Measurements from ENCODE around the gene ANKRD45.
"Not testable (repeated sequence)": the region's sequence is repeated elsewhere in the genome, so short reads cannot be mapped to it uniquely, and the experiment has no call there.

The ANKRD45 gene

DNA sequence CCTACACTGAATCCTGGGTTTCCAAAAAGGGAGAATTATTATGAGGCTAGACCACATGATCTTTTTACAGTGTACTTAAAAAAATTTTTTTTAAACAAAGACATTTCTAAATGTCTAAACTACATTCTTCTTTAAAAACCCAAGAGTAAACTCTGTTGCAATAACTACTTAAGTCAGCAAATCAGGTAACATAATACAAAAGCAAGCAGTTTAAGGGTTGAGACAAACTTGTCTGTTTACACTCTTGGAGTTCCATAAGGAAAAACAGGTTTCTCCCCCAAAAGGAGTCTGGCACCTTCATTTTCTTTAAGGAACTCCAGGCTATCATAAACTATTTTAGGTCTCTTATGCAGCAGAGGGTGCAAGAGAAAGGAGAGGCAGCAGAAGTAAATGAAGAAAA lies 12.5 kb upstream of the ANKRD45 start:
- Histone ChIP-seq H3K9ac (ENCODE audit: low read length) (no peak overlapping the region), H3K4me1 (ENCODE audit: control insufficient read depth, insufficient read depth, low read length) (no peaks in the 10 kb centered on the region), H3K4me3 (ENCODE audit: low read length) (no peak overlapping the region), H3K27me3 (ENCODE audit: control insufficient read depth, insufficient read depth, low read length) (no peaks in the 10 kb centered on the region), H3K36me3 (ENCODE audit: control insufficient read depth, insufficient read depth, low read length) (no peaks in the 10 kb centered on the region), H3K27ac (ENCODE audit: low read depth, low read length) (no peak overlapping the region)

DNA sequence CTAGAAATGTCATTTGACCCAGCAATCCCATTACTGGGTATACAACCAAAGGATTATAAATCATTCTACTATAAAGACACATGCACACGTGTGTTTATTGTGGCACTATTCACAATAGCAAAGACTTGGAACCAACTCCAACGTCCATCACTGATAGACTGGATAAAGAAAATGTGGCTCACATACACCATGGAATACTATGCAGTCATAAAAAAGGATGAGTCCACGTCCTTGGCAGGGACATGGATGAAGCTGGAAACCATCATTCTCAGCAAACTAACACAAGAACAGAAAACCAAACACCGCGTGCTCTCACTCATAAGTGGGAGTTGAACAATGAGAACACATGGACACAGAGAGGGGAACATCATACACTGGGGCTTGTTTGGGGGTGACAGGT lies 10.5 kb upstream of the ANKRD45 start:
- H3K36me3 ChIP-seq (ENCODE audit: control insufficient read depth, insufficient read depth, low read length); H3K27ac ChIP-seq (ENCODE audit: low read depth, low read length); H3K4me1 ChIP-seq (ENCODE audit: control insufficient read depth, insufficient read depth, low read length); H3K9ac ChIP-seq (ENCODE audit: low read length); H3K4me3 ChIP-seq (ENCODE audit: low read length); H3K27me3 ChIP-seq (ENCODE audit: control insufficient read depth, insufficient read depth, low read length): not testable (repeated sequence)

DNA sequence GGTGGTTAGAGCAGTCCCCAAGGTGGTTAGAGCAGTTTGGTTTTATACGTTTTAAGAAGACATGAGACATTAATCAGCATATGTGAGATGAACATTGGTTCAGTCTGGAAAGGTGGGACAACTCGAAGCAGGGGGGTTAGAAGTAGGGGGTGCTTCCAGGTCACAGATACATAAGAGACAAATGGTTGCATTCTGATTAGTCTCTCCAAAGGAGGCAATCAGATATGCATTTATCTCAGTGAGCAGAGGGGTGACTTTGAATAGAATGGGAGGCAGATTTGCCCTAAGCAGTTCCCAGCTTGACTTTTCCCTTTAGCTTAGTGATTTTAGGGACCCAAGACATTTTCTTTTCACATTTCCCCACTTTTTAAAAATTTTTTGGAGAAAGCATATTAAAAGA lies 4.8 kb upstream of the ANKRD45 start:
- not testable (repeated sequence) for H3K4me3 ChIP-seq (ENCODE audit: low read length); H3K27ac ChIP-seq (ENCODE audit: low read depth, low read length); H3K36me3 ChIP-seq (ENCODE audit: control insufficient read depth, insufficient read depth, low read length); H3K4me1 ChIP-seq (ENCODE audit: control insufficient read depth, insufficient read depth, low read length); H3K9ac ChIP-seq (ENCODE audit: low read length); H3K27me3 ChIP-seq (ENCODE audit: control insufficient read depth, insufficient read depth, low read length)

DNA sequence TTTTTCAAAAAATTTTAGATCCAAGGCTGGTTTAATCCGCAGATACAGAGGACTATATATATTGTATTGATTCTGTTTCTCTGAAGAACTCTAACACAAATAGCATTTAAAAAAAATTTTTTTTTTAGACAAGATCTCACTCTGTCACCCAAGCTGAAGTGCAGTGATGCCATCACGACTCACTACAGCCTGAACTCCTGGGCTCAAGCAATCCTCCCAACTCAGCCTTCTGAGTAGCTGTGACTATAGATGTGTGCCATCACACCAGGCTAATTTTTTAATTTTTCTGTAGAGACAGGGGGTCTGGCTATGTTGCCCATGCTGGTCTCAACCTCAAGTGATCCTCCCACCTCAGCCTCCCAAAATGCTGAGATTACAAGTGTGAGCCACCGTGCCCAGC lies 3.0 kb downstream of the ANKRD45 start:
- H3K36me3 ChIP-seq (ENCODE audit: control insufficient read depth, insufficient read depth, low read length), result no peaks in the 10 kb centered on the region
- H3K27me3 ChIP-seq (ENCODE audit: control insufficient read depth, insufficient read depth, low read length), result peaks cover 5% of the 10 kb centered on the region
- H3K27ac ChIP-seq (ENCODE audit: low read depth, low read length), result no peak overlapping the region
- no peaks in the 10 kb centered on the region for H3K4me1 ChIP-seq (ENCODE audit: control insufficient read depth, insufficient read depth, low read length)
- no peak overlapping the region for H3K9ac ChIP-seq (ENCODE audit: low read length)
- H3K4me3 ChIP-seq (ENCODE audit: low read length), result no peak overlapping the region

DNA sequence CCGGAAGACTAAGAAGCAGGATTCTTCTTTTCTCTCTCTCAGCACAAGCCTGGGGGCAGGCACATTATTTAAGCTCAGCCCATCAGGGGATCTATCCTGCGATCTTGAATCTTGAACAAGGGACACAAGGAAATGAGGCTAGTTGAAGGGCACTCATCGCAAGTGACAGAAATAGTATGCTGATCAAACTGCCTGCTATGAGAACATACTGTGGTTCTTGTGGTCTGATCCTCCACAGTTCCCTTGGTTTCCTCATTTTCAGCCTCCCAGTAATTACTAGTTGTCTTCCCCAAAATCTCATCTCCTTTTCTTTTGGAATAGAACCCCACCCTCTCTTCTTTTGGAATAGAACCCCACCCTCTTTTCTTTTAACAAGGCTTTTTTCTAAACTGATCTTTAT lies 6.5 kb downstream of the ANKRD45 start:
- H3K4me3 ChIP-seq (ENCODE audit: low read length), result no peak overlapping the region
- H3K9ac ChIP-seq (ENCODE audit: low read length), result no peak overlapping the region
- no peaks in the 10 kb centered on the region for H3K4me1 ChIP-seq (ENCODE audit: control insufficient read depth, insufficient read depth, low read length)
- no peaks in the 10 kb centered on the region for H3K27me3 ChIP-seq (ENCODE audit: control insufficient read depth, insufficient read depth, low read length)
- H3K36me3 ChIP-seq (ENCODE audit: control insufficient read depth, insufficient read depth, low read length), result no peaks in the 10 kb centered on the region
- no peak overlapping the region for H3K27ac ChIP-seq (ENCODE audit: low read depth, low read length)

DNA sequence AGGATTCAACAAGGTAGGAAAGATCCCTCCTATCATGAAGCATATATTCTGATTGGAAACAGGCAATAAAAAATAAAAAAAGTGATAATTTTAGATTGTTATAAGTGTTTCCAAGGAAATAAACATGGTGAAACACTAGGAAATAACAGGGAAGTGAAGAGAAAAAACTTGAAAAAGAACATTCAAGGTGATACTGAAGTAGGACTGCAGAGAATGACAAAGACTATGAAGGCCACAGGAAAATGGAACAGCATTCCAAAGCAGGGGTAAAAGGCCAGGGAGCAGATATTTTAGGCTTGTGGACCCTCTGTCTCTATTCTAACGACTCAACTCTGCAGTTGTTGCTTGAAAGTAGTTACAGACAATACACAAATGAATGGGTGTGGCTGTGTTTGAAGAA lies 7.9 kb downstream of the ANKRD45 start:
- no peaks in the 10 kb centered on the region for H3K36me3 ChIP-seq (ENCODE audit: control insufficient read depth, insufficient read depth, low read length)
- no peak overlapping the region for H3K27ac ChIP-seq (ENCODE audit: low read depth, low read length)
- H3K4me3 ChIP-seq (ENCODE audit: low read length), result no peak overlapping the region
- H3K9ac ChIP-seq (ENCODE audit: low read length), result no peak overlapping the region
- H3K4me1 ChIP-seq (ENCODE audit: control insufficient read depth, insufficient read depth, low read length), result no peaks in the 10 kb centered on the region
- H3K27me3 ChIP-seq (ENCODE audit: control insufficient read depth, insufficient read depth, low read length), result no peaks in the 10 kb centered on the region

DNA sequence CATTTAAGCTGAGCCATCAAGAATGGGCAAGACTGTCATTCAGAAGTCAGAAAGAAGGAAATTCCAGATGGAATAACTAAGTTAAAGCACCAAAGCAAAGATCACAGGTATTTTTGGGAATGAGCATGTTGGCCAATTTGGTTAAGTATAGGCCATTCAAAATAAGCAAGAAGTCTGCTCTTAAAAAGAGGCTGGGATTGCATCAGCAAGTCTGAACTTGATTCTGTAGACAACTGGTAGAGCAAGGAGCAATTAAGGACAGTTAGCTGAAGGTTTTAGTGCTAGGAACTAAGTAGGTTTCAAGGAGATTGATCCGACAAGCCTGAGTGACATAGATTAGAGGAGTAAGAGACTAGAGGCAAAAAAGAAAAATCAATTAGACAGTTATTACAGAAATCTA lies 8.4 kb downstream of the ANKRD45 start:
- Histone ChIP-seq H3K36me3 (ENCODE audit: control insufficient read depth, insufficient read depth, low read length) (no peaks in the 10 kb centered on the region), H3K27ac (ENCODE audit: low read depth, low read length) (no peak overlapping the region), H3K9ac (ENCODE audit: low read length) (no peak overlapping the region), H3K4me3 (ENCODE audit: low read length) (no peak overlapping the region), H3K27me3 (ENCODE audit: control insufficient read depth, insufficient read depth, low read length) (no peaks in the 10 kb centered on the region), H3K4me1 (ENCODE audit: control insufficient read depth, insufficient read depth, low read length) (no peaks in the 10 kb centered on the region)

DNA sequence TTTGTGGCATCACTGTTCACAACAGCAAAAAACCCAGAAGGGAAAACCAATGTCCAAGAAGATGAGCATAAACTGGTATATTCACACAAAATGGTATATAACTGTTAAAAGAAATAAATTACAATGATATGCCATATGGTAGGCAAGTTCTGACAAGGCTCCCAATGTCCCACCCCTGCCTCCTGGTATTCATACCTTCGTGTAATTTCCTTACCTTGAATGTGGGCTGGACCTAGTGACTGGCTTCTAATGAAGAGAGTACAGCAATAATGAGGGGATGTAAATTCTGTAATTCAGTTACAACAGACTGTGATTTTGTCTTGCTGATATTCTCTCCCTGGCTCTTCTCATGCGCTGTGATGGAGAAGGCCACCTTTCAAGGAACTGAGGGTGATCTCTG lies 9.3 kb downstream of the ANKRD45 start:
- Histone ChIP-seq H3K27me3 (ENCODE audit: control insufficient read depth, insufficient read depth, low read length) (no peaks in the 10 kb centered on the region), H3K36me3 (ENCODE audit: control insufficient read depth, insufficient read depth, low read length) (no peaks in the 10 kb centered on the region), H3K9ac (ENCODE audit: low read length) (no peak overlapping the region), H3K4me1 (ENCODE audit: control insufficient read depth, insufficient read depth, low read length) (no peaks in the 10 kb centered on the region), H3K4me3 (ENCODE audit: low read length) (no peak overlapping the region), H3K27ac (ENCODE audit: low read depth, low read length) (no peak overlapping the region)

DNA sequence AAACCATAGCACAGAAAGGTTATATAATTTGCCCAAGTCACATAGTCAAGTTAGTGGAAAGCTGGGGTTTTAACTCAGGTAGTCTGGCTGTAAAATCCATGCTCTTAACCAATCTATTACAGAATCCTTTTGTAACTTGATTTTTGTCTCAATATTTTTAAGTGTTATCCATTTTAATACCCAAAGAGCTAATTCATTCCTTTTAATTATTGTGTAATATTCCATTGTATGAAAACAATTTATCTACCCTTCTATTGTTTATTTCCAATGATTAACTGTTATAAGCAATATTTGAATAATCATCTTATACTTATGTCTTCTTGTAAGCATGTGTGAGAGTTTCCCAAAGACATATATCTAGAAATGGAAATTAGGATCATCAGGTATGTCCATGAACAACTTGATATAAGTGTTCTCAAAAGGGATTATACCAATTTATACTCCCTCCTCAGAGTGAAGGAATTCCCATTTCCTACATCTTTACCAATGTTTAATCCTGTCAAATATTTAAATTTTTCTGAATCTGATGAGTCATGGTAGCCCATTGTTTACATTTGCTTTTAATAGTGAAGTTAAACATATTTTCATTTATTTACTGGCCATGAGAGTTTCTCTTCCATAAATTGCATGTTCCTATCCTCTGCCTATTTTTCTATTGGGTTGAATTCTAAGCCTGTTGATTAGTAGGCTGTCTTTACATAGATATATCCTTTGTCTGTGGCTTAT lies 20.6 kb downstream of the ANKRD45 start:
- Histone ChIP-seq H3K27me3 (ENCODE audit: control insufficient read depth, insufficient read depth, low read length) (no peaks in the 10 kb centered on the region), H3K4me3 (ENCODE audit: low read length) (no peak overlapping the region), H3K9ac (ENCODE audit: low read length) (no peak overlapping the region), H3K36me3 (ENCODE audit: control insufficient read depth, insufficient read depth, low read length) (no peaks in the 10 kb centered on the region), H3K4me1 (ENCODE audit: control insufficient read depth, insufficient read depth, low read length) (no peaks in the 10 kb centered on the region), H3K27ac (ENCODE audit: low read depth, low read length) (no peak overlapping the region)

DNA sequence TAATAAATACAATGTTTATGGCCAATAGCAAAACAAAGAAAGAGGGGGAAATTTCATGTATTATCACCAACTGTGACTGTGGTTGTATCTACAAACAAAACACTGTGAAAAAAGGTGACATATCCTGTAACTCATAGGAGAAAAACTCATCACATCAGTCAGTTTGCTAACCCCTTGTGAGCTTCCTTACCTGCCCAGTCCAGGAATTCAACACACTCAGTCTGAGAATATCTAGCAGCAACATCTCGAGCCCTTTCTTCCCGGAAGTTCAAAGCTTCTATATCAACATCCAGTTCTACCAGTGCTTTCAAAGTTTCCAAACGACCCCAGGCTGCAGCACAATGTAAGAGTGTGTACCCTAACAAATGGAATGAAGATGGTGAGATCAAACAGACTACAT lies 23.0 kb downstream of the ANKRD45 start:
- H3K27me3 ChIP-seq (ENCODE audit: control insufficient read depth, insufficient read depth, low read length), result no peaks in the 10 kb centered on the region
- H3K36me3 ChIP-seq (ENCODE audit: control insufficient read depth, insufficient read depth, low read length), result no peaks in the 10 kb centered on the region
- no peaks in the 10 kb centered on the region for H3K4me1 ChIP-seq (ENCODE audit: control insufficient read depth, insufficient read depth, low read length)

DNA sequence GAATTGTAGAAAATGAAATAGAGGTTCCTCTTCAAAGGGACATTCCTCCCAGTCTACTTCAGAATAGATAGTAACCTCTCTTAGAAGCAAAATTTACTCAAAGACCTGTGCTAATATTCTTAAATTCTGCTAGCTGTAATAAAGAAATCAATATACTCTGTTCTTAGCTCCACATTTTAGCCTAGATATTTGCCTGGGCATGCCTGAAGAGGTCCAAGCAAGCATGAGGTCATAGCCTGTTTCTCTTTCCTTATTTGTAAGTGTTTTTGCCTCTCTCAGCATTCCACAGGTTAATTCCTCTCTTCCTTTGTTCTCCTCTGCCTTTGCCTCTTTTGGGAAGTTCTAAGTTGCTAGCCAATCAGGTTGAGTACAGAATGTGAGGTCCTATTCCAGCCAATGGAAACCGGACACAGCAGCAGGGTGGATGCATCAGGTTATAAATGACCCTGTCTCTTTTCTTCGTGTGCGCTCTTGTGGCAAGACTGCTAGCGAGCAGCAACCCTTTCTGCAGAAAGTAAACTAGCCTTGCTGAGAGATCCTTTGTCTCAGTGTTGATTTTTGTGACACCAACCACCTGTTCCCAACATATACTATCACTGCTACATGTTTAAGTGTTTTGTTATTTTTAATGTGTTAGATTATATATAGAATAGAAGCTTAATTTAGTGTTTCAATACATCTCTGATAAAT lies 27.1 kb downstream of the ANKRD45 start:
- H3K4me1 ChIP-seq (ENCODE audit: control insufficient read depth, insufficient read depth, low read length); H3K4me3 ChIP-seq (ENCODE audit: low read length); H3K9ac ChIP-seq (ENCODE audit: low read length); H3K27ac ChIP-seq (ENCODE audit: low read depth, low read length); H3K36me3 ChIP-seq (ENCODE audit: control insufficient read depth, insufficient read depth, low read length); H3K27me3 ChIP-seq (ENCODE audit: control insufficient read depth, insufficient read depth, low read length): not testable (repeated sequence)

More for the DNA sequence above, 23.0 kb downstream of the ANKRD45 start:
- no peak overlapping the region for H3K27ac ChIP-seq (ENCODE audit: low read depth, low read length)
- H3K4me3 ChIP-seq (ENCODE audit: low read length), result no peak overlapping the region
- no peak overlapping the region for H3K9ac ChIP-seq (ENCODE audit: low read length)

DNA sequence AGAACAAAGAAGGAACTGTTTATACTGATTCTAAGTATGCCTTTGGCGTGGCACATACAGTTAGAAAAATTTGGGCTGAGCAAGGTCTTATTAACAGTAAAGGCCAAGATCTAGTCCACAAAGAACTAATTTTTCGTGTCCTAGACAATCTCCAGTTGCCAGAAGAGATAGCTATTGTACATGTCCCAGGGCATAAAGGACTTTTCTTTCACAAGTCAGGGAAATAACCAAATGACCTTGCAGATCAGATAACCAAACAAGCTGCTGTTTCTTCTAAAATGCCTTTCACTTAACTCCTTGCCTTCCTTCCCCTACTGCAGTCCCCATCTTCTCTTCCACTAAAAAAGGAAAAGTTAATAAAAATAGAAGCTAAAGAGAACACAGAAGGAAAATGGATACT lies 30.5 kb downstream of the ANKRD45 start:
- Histone ChIP-seq H3K27me3 (ENCODE audit: control insufficient read depth, insufficient read depth, low read length) (no peaks in the 10 kb centered on the region), H3K9ac (ENCODE audit: low read length) (no peak overlapping the region), H3K36me3 (ENCODE audit: control insufficient read depth, insufficient read depth, low read length) (no peaks in the 10 kb centered on the region), H3K27ac (ENCODE audit: low read depth, low read length) (no peak overlapping the region), H3K4me1 (ENCODE audit: control insufficient read depth, insufficient read depth, low read length) (no peaks in the 10 kb centered on the region), H3K4me3 (ENCODE audit: low read length) (no peak overlapping the region)
